IPS-20b (cell line): ENCODE measurements around the gene STAT5A.
A peak's percentile ranks its signal among the peaks of the same experiment; 100 is the strongest.

Experiments used
- H3K27ac ChIP-seq: one replicate; pipeline ENCODE4 v1.5.1; 2013; ENCODE audit warnings: low read length
- H3K27me3 ChIP-seq: 2 replicates; pipeline ENCODE4 v1.6.1; 2013; ENCODE audit warnings: mild to moderate bottlenecking, low read length, inconsistent platforms; ENCODE audit not compliant: insufficient read depth
- H3K36me3 ChIP-seq: 2 replicates; pipeline ENCODE4 v1.6.1; 2013; ENCODE audit warnings: low read depth, mild to moderate bottlenecking, inconsistent platforms, low read length, moderate library complexity; ENCODE audit not compliant: insufficient read depth
- H3K4me1 ChIP-seq: 2 replicates; pipeline ENCODE4 v1.6.1; 2013; ENCODE audit warnings: mild to moderate bottlenecking, control low read depth, inconsistent platforms, low read length, moderate library complexity; ENCODE audit not compliant: insufficient read depth
- H3K4me3 ChIP-seq: 2 replicates; pipeline ENCODE4 v1.5.1; 2013; ENCODE audit warnings: mild to moderate bottlenecking, low read length, inconsistent platforms
- H3K9ac ChIP-seq: 2 replicates; pipeline ENCODE4 v1.6.1; 2013; ENCODE audit warnings: low read depth, mild to moderate bottlenecking, inconsistent platforms, low read length, moderate library complexity
- H3K9me3 ChIP-seq: 2 replicates; pipeline ENCODE4 v1.6.1; 2013; ENCODE audit warnings: mild to moderate bottlenecking, low read depth, low read length, inconsistent platforms; ENCODE audit not compliant: insufficient read depth

The STAT5A gene

GRCh38 chr17:42270596-42270995 is 17.7 kb upstream of the STAT5A start:
- no peaks in the 10 kb centered on the region for H3K27me3 ChIP-seq
- H3K9me3 ChIP-seq, result no peaks in the 10 kb centered on the region
- no peak overlapping the region for H3K27ac ChIP-seq
- no peaks in the 10 kb centered on the region for H3K36me3 ChIP-seq
- H3K4me3 ChIP-seq, result no peak overlapping the region
- H3K4me1 ChIP-seq, result peaks cover 32% of the 10 kb centered on the region
- no peak overlapping the region for H3K9ac ChIP-seq

GRCh38 chr17:42271006-42271778 is 17.1 kb upstream of the STAT5A start:
- Histone ChIP-seq H3K9ac (no peak overlapping the region), H3K4me1 (peaks cover 32% of the 10 kb centered on the region), H3K36me3 (no peaks in the 10 kb centered on the region), H3K27ac (no peak overlapping the region), H3K9me3 (no peaks in the 10 kb centered on the region), H3K4me3 (no peak overlapping the region), H3K27me3 (no peaks in the 10 kb centered on the region)

GRCh38 chr17:42271779-42272035 is 16.6 kb upstream of the STAT5A start:
- H3K27me3 ChIP-seq, result peaks cover under 1% of the 10 kb centered on the region; the same call in 1 of the 2 replicates
- no peak overlapping the region for H3K9ac ChIP-seq
- H3K9me3 ChIP-seq, result no peaks in the 10 kb centered on the region
- no peak overlapping the region for H3K27ac ChIP-seq
- H3K4me3 ChIP-seq, result no peak overlapping the region
- peaks cover 32% of the 10 kb centered on the region for H3K4me1 ChIP-seq
- no peaks in the 10 kb centered on the region for H3K36me3 ChIP-seq

GRCh38 chr17:42272162-42272907 is 16.0 kb upstream of the STAT5A start:
- H3K9ac ChIP-seq, result no peak overlapping the region; the same call in 1 of the 2 replicates
- peaks cover 37% of the 10 kb centered on the region for H3K4me1 ChIP-seq
- no peak overlapping the region for H3K4me3 ChIP-seq

GRCh38 chr17:42273474-42274252 is 14.6 kb upstream of the STAT5A start:
- Histone ChIP-seq H3K9me3 (no peaks in the 10 kb centered on the region), H3K27ac (no peak overlapping the region)

More at GRCh38 chr17:42272162-42272907, 16.0 kb upstream of the STAT5A start:
- no peaks in the 10 kb centered on the region for H3K36me3 ChIP-seq
- H3K27ac ChIP-seq, result no peak overlapping the region
- H3K9me3 ChIP-seq, result no peaks in the 10 kb centered on the region
- H3K27me3 ChIP-seq, result peaks cover 6% of the 10 kb centered on the region; the same call in 1 of the 2 replicates

GRCh38 chr17:42274253-42274542 is 14.1 kb upstream of the STAT5A start:
- peaks cover 9% of the 10 kb centered on the region; the same call in 1 of the 2 replicates for H3K27me3 ChIP-seq
- H3K27ac ChIP-seq, result no peak overlapping the region
- H3K36me3 ChIP-seq, result no peaks in the 10 kb centered on the region
- peak overlapping the region; percentile 82 for H3K4me3 ChIP-seq
- peaks cover 38% of the 10 kb centered on the region for H3K4me1 ChIP-seq
- no peaks in the 10 kb centered on the region for H3K9me3 ChIP-seq
- H3K9ac ChIP-seq, result peak overlapping the region; percentile 90; the same call in 1 of the 2 replicates

More at GRCh38 chr17:42273474-42274252, 14.6 kb upstream of the STAT5A start:
- no peaks in the 10 kb centered on the region for H3K36me3 ChIP-seq
- H3K4me1 ChIP-seq, result peaks cover 38% of the 10 kb centered on the region
- H3K27me3 ChIP-seq, result peaks cover 9% of the 10 kb centered on the region; the same call in 1 of the 2 replicates
- peak overlapping the region; percentile 82 for H3K4me3 ChIP-seq
- peak overlapping the region; percentile 90; the same call in 1 of the 2 replicates for H3K9ac ChIP-seq

- Histone ChIP-seq H3K4me3 (peak overlapping the region; percentile 82), H3K9ac (peak overlapping the region; percentile 90), H3K36me3 (no peaks in the 10 kb centered on the region), H3K9me3 (no peaks in the 10 kb centered on the region), H3K27ac (peak overlapping the region; percentile 27), H3K4me1 (peaks cover 38% of the 10 kb centered on the region), H3K27me3 (peaks cover 9% of the 10 kb centered on the region; the same call in 1 of the 2 replicates)
Measured at GRCh38 chr17:42274812-42275526, 13.3 kb upstream of the STAT5A start.

- Histone ChIP-seq H3K4me3 (peak overlapping the region; percentile 82), H3K27ac (peak overlapping the region; percentile 27), H3K4me1 (peaks cover 38% of the 10 kb centered on the region), H3K36me3 (no peaks in the 10 kb centered on the region), H3K9me3 (no peaks in the 10 kb centered on the region), H3K27me3 (peaks cover 9% of the 10 kb centered on the region; the same call in 1 of the 2 replicates), H3K9ac (peak overlapping the region; percentile 90)
Measured at GRCh38 chr17:42275527-42276358, 12.6 kb upstream of the STAT5A start.

GRCh38 chr17:42276359-42276608 is 12.0 kb upstream of the STAT5A start, which contains the start of gene STAT5B:
Gene STAT5B, minus strand, starts transcription at chr17:42276391. Its CDS starts 44,264 bp downstream, at chr17:42232127.
- H3K9ac ChIP-seq, result peak within 1 kb of the TSS; percentile 90
- peaks cover 9% of the 10 kb centered on the region; the same call in 1 of the 2 replicates for H3K27me3 ChIP-seq
- peaks cover 38% of the 10 kb centered on the region for H3K4me1 ChIP-seq
- no peaks in the 10 kb centered on the region for H3K9me3 ChIP-seq
- H3K4me3 ChIP-seq, result peak within 1 kb of the TSS; percentile 82
- no peaks in the 10 kb centered on the region for H3K36me3 ChIP-seq
- peak within 1 kb of the TSS; percentile 27 for H3K27ac ChIP-seq

- peak overlapping the region; percentile 82; the same call in 1 of the 2 replicates for H3K9ac ChIP-seq
- H3K27me3 ChIP-seq, result peaks cover 9% of the 10 kb centered on the region; the same call in 1 of the 2 replicates
- no peaks in the 10 kb centered on the region for H3K36me3 ChIP-seq
- no peaks in the 10 kb centered on the region for H3K9me3 ChIP-seq
- peaks cover 37% of the 10 kb centered on the region for H3K4me1 ChIP-seq
- H3K4me3 ChIP-seq, result peak overlapping the region; percentile 77
- no peak overlapping the region for H3K27ac ChIP-seq
Measured at GRCh38 chr17:42276609-42277341, 11.5 kb upstream of the STAT5A start.
